Prostate gland (tissue), 2 donors: ENCODE results near the gene KLF7. TPM values are rescaled to one million over a fixed set of nuclear protein-coding genes. Genes with fewer than 3 reads are reported as not detected.

Experiments used
- DNase-seq: peaks from one replicate; pipeline ENCODE4 v3.0.0-alpha.2; 2019; ENCODE audit warnings: low spot score
- H3K27ac ChIP-seq, 2 donors: fragments of 200-600 bp; sonication (generic); 2 replicates each; pipeline ENCODE4 v1.5.1; 2017 to 2019
- H3K27me3 ChIP-seq: fragments of 200-600 bp; sonication (generic); replicated peaks from 2 replicates; pipeline ENCODE4 v1.5.1; 2019; ENCODE audit not compliant: insufficient read depth
- H3K36me3 ChIP-seq, 2 donors: fragments of 200-600 bp; sonication (generic); 1 replicate in 1 of 2; 2 replicates in 1 of 2; pipeline versions ENCODE4 v1.5.1 to v1.8.1; 2017 to 2019
- H3K4me1 ChIP-seq: fragments of 200-600 bp; sonication (generic); replicated peaks from 2 replicates; pipeline ENCODE4 v1.5.1; 2019
- H3K4me3 ChIP-seq, 2 donors: fragments of 200-600 bp; sonication (generic); 2 replicates each; pipeline ENCODE4 v1.5.1; 2017 to 2019
- H3K9me3 ChIP-seq: fragments of 200-600 bp; sonication (generic); 2 replicates; pipeline ENCODE4 v1.5.1; 2017
- POLR2A ChIP-seq: fragments of 450-650 bp; IDR thresholded peaks from one replicate; pipeline ENCODE4 v1.6.1; 2016; ENCODE audit warnings: antibody characterized with exemption, mild to moderate bottlenecking
- POLR2AphosphoS5 ChIP-seq: sonication (generic); formaldehyde crosslinking; IDR thresholded peaks from one replicate; pipeline ENCODE4 v1.6.1; 2017; ENCODE audit warnings: antibody characterized with exemption
- WGBS: methylation state at CpG from one replicate; pipeline ENCODE4 v1.1.5; 2018; 5-methylcytosine and 5-hydroxymethylcytosine counted together
- intact Hi-C: fragments of 100-400 bp; cut with DNase I; formaldehyde crosslinking; loops from one replicate; pipeline ENCODE4 v1.14.2; 2022
- total RNA-seq, 2 donors: library from RNA; depleted of rRNA; stranded (reverse); fragments of >200 nt; gene quantifications; one replicate each; pipeline ENCODE4 v1.1.0, GENCODE V29; 2016
- TF ChIP-seq, protein P1 (sequence below), 4 experiments: fragments of 200-600 bp in 2 of 4; fragments of 450-650 bp in 2 of 4; sonication (generic) in 2 of 4; IDR thresholded peaks; 1 replicate in 3 of 4; 2 replicates in 1 of 4; pipeline ENCODE4 v1.5.1; 2016 to 2019; ENCODE audit warnings: antibody characterized with exemption in 4 of 4, mild to moderate bottlenecking in 2 of 4, moderate library complexity in 2 of 4

KLF7 gene
- total RNA-seq, 2 donors from 2014 or later = 10.2 to 23.9 TPM

GRCh38 chr2:207183506-207183905 lies 17.8 kb upstream of the KLF7 start:
- DNase-seq = no peak
- H3K9me3 ChIP-seq = no peaks in the 10 kb centered on the region
- H3K4me1 ChIP-seq = no peaks in the 10 kb centered on the region
- no peak overlapping the region for H3K4me3 ChIP-seq
- TF ChIP-seq, protein P1, sequence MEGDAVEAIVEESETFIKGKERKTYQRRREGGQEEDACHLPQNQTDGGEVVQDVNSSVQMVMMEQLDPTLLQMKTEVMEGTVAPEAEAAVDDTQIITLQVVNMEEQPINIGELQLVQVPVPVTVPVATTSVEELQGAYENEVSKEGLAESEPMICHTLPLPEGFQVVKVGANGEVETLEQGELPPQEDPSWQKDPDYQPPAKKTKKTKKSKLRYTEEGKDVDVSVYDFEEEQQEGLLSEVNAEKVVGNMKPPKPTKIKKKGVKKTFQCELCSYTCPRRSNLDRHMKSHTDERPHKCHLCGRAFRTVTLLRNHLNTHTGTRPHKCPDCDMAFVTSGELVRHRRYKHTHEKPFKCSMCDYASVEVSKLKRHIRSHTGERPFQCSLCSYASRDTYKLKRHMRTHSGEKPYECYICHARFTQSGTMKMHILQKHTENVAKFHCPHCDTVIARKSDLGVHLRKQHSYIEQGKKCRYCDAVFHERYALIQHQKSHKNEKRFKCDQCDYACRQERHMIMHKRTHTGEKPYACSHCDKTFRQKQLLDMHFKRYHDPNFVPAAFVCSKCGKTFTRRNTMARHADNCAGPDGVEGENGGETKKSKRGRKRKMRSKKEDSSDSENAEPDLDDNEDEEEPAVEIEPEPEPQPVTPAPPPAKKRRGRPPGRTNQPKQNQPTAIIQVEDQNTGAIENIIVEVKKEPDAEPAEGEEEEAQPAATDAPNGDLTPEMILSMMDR (IDR thresholded peaks at IDR 0.05) = no peak
- TF ChIP-seq POLR2A (no peak), POLR2AphosphoS5 (no peak)
- no peaks in the 10 kb centered on the region for H3K27me3 ChIP-seq
- no peak overlapping the region for H3K27ac ChIP-seq
- no peaks in the 10 kb centered on the region for H3K36me3 ChIP-seq
- intact Hi-C loops = no loop called here

DNA sequence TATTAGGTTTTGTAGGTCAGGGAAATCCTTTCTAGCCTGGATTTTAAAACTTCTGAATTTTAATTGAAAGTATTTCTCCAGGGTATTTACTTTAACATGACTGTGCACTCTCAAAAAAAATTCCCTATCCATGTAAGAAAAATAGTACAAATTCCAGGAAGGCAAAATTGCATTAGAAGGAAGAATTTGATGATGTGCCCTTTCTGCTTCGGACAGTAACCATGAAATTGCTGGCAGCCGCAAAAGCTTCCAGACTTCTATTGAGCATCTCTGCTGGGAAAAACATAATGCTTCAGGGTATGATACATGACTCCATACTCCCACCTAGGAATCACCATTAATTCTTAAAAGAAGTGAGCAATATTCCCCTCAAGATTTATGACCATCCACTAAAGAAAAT lies 17.2 kb upstream of the KLF7 start:
- Histone ChIP-seq H3K9me3 (no peaks in the 10 kb centered on the region), H3K36me3 (no peaks in the 10 kb centered on the region), H3K27me3 (no peaks in the 10 kb centered on the region), H3K4me3 (no peak overlapping the region), H3K27ac (no peak overlapping the region), H3K4me1 (no peaks in the 10 kb centered on the region)
- intact Hi-C loops = no loop called here
- TF ChIP-seq POLR2A = no peak
- TF ChIP-seq, protein P1 (IDR thresholded peaks at IDR 0.05) = no peak
- TF ChIP-seq POLR2AphosphoS5 = no peak
- 57% methylated on average over 2 of the region's 2 CpGs for WGBS
- no peak for DNase-seq

DNA sequence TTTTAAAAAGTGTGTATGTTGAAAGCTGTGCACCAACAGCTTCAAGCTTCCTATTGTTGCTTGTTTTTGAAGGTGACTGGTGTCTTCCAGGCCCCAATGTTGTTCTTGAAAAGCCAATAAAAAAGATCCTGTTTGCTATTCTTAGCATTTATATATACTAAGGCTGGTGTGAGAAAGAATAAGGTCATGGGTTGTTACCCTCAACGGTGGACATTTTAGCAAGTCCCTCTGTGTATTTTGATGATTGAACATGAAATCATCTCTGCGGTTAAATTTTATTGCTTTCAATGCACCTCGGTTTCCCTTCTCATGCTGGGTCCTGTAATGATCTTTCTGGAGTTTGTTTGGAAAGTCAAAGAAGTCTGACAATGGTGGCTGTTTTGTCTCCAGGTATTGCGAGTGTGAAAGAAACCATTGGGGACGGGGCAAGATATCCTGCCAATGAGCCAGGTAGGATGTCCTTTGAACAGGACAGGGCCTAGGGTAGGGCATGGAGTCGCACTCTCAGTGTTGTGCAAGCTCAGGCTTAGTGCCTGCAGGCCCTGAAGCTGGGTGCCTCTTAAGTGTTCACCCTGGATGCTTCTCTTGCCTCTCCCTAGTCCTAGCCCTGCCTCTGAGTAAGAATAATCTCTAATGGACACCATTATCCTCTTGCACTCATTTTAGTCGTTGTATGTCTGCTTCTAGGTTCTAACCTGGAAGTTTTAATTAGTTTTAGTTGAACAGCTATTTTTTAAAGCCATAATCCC lies 16.0 kb upstream of the KLF7 start:
- Histone ChIP-seq H3K27ac (no peak overlapping the region), H3K27me3 (no peaks in the 10 kb centered on the region), H3K36me3 (no peaks in the 10 kb centered on the region), H3K9me3 (no peaks in the 10 kb centered on the region), H3K4me3 (no peak overlapping the region), H3K4me1 (no peaks in the 10 kb centered on the region)
- DNase-seq = no peak
- WGBS = 86% methylated on average over 7 of the region's 7 CpGs
- intact Hi-C loops = no loop called here
- TF ChIP-seq POLR2A (no peak), POLR2AphosphoS5 (no peak)
- TF ChIP-seq, protein P1 (IDR thresholded peaks at IDR 0.05) = no peak

- no peak for DNase-seq
- Histone ChIP-seq H3K9me3 (no peaks in the 10 kb centered on the region), H3K4me1 (no peaks in the 10 kb centered on the region), H3K27me3 (no peaks in the 10 kb centered on the region), H3K4me3 (no peak overlapping the region), H3K27ac (no peak overlapping the region), H3K36me3 (no peaks in the 10 kb centered on the region)
- TF ChIP-seq POLR2A (no peak), POLR2AphosphoS5 (no peak)
- TF ChIP-seq, protein P1 (IDR thresholded peaks at IDR 0.05) = no peak
- intact Hi-C loops = no loop called here
Measured at GRCh38 chr2:207180741-207181140, 15.0 kb upstream of the KLF7 start.

- no peak overlapping the region for H3K4me3 ChIP-seq
- H3K4me1 ChIP-seq = no peaks in the 10 kb centered on the region
- no peak overlapping the region for H3K27ac ChIP-seq
- no peaks in the 10 kb centered on the region for H3K9me3 ChIP-seq
- no peaks in the 10 kb centered on the region for H3K27me3 ChIP-seq
- intact Hi-C loops = no loop called here
- H3K36me3 ChIP-seq = no peaks in the 10 kb centered on the region
- no peak for DNase-seq
- TF ChIP-seq, protein P1 (IDR thresholded peaks at IDR 0.05) = no peak
- TF ChIP-seq POLR2AphosphoS5 = no peak
Measured at GRCh38 chr2:207176247-207176646, 10.5 kb upstream of the KLF7 start.
